HG03354 (cell line): ENCODE measurements around the gene PCSK5.
"Not testable (repeated sequence)": the region's sequence is repeated elsewhere in the genome, so short reads cannot be mapped to it uniquely, and the experiment has no call there.

Experiments
- ATAC-seq: cut with Tn5 transposase; IDR thresholded peaks from one replicate; pipeline ENCODE4 v1.9.1; 2021; ENCODE audit warnings: mild to moderate bottlenecking; ENCODE audit not compliant: unreplicated experiment, poor library complexity, severe bottlenecking

The PCSK5 gene

DNA sequence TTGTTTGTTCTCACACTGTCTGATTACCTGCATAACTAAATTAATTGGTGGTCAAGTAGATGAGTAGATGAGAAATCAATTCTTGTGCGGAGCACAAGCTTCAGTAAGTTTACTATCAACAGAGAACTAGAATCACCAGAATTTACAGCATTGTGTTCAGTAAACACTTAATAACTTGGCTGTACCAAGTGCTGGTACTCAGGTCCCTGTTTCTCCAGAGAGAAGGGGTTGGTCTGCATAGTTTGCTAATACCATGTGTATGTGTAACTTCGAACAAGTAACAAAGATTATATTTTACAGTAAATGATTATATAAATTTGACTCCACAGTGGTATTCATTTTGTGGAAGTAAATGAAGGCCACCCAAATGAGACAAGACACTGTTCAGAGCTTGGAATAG, 146.3 kb downstream of the PCSK5 start:
- ATAC-seq = no peak

DNA sequence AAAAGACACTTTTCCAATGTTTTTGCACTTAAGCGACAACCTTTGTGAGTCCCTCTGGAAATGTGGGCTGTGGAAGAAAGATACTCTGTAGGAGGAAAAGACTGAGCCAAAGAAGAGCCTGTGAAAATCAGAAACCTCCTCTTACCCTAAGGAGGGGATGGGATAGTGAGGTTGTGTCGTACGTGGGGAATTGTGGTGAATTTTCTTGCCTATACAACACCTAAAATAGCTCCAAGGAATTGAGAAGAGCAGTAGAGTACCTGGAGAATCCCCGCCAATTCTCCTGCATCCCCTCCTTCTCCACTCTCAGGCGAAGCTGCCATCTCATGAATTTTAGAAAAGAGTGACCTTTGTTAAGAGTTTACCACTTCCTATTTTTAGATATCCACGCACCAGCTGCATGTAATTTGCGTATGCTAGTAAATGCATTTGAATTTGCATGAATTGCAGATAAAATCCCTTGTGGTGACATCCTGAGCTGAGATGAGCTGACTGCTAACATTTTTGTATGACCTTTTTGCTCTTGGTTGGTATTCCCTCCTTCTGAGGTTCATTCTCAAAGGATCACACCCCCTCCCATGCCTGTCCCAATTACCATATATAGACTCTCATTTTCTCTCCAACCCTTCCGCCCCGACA, 147.2 kb downstream of the PCSK5 start:
- ATAC-seq = no peak

DNA sequence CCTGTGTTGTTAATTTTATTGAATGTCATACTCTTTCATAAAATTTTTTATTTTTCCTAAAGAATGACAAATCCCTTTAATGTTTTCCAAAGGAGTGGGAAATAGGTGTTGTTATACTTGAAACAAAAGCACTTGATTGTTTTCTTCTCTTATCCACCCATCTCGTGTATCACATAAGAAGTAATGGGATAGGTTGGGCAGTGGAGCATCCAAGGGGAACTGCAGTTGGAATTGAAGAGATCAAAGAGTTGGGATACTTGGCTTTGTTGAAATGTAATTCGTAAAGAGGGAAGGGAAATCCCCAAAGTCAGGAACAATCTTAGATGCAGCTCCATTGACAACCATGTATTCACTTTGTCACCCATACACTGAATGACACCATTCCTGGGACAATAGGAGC, 148.0 kb downstream of the PCSK5 start:
- no peak for ATAC-seq

- ATAC-seq = no peak
Measured at GRCh38 chr9:76044266-76044819, 153.9 kb downstream of the PCSK5 start.

DNA sequence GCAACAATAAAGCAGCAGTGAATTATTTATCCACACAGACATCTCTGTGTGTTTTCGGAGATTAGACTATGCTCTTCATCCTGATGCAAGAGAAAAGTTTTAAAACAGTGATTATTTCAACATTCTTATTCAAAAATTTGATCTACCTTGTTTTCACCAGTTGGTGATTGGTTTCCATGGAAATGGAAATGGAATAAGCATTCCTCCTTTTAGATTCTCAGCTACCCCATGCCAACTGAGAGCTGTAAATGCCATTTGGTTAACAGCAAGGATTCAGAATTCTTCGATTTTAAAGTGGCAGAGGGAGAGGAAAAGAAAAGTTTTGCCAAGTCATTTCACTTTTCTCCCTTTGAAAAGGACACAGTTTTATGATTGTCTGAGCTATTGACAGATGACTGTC, 154.7 kb downstream of the PCSK5 start:
- ATAC-seq = no peak

DNA sequence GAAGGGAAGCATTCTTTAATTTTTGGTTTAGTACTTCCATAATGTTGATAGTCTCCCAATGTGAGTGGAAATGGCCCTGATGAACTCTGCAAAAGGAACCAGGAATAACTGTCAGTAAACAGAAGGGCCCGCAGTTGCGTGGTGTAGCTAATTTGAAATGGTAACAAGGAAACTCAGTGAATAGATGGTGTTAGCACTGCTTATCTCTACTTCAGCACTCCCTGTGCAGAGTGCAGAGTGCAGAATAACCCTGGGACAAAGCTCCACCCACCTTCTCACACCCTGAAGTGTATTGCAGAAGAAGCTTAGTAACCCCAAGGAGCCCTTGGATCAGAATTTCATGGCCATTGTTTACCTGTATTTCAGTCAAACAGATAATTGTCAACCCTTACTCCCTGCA, 158.9 kb downstream of the PCSK5 start:
- no peak for ATAC-seq

GRCh38 chr9:76067696-76068095, 177.2 kb downstream of the PCSK5 start:
- ATAC-seq = no peak

GRCh38 chr9:76077537-76077936, 187.1 kb downstream of the PCSK5 start:
- ATAC-seq = no peak

DNA sequence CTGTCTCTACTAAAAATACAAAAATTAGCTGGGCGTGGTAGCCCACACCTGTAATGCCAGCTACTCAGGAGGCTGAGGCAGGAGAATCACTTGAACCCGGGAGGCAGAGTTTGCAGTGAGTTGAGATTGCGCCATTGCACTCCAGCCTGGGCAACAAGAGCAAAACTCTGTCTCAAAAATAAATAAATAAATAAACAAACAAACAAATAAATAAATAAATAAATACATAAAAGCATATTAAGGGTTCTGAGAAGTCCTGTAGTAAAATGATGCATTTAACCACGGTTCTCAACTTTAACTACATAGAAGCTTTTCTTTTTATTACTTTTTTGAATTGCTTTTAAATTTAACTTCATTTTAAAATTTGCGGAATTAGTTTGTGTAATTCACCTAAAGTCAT, 190.8 kb downstream of the PCSK5 start:
- ATAC-seq = not testable (repeated sequence)

DNA sequence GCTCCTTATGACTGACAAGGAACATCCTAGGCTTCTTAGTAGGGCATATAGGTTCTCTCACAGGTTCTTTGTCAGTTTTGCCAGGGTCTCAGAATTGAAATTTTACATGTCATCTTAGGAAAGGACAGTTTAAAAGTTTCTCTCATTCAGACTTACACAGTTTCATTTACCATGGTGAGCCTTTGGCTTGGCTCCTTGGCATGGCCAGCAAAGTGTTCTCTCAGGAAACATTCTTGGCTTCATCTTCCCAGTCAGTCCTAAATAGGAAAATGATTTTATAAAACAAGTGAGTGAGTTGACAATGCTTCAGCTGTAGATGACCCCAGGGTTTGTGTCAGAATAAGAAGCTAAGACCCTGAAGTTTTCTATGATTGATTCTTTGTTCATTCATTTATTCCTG, 191.6 kb downstream of the PCSK5 start:
- ATAC-seq = no peak

DNA sequence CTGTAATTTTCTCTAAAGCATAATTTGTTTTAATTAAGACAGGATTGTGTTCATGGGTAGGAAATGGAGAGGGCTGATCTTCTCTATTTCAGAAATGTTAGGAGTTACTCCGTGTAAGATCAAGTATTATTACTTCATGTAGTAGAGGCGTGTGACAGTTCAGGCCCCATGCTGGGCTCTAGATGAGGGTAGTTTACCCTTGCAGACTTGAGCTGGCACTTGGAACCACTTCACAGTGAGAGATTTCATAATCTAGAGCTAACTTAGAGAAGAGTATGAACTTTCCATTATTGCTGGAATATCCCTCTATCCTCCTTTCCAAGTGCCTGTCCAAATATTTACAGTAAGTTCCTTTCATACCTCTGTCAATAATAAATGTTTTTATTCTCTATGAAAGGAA, 195.1 kb downstream of the PCSK5 start:
- no peak for ATAC-seq

DNA sequence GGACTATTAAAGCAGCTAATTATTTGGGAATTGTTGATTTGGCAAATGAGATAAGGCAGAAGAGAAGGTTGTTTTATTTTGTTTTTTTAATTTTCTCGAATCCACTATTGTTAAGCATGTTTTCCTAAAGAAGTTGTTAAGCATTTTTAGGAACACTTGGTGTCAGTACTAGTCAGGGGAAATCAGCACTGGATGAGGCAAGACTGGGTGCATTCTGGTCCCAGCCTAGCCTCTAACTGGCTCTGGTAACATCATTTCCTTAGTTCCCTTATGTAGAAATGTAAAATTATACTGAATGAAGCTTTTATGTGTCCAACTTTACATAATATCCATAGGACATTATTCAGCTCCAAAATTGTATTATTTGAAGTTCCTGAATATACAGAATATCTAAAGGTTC, 196.1 kb downstream of the PCSK5 start:
- ATAC-seq = no peak

DNA sequence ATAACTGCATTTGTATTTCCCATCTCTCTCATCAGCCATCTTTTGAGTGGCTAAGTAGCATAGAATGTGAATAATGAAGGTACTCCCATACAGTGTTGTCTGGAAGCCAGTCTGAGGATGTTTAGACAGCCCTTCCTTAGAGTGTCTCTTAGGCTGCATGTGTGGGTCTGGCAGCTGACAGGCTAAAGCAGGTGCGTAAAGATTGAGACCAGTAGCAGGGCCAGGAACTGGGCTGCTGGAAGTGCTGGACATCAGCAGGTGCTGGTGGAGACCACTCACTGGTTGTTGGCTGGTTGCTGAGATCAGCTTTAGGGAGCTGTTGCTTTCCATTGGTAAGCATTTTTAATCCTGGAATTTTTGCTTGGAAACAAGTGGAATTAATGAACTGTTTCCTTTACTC, 197.5 kb downstream of the PCSK5 start:
- no peak for ATAC-seq

- ATAC-seq = no peak
Measured at GRCh38 chr9:76090330-76090729, 199.9 kb downstream of the PCSK5 start.

DNA sequence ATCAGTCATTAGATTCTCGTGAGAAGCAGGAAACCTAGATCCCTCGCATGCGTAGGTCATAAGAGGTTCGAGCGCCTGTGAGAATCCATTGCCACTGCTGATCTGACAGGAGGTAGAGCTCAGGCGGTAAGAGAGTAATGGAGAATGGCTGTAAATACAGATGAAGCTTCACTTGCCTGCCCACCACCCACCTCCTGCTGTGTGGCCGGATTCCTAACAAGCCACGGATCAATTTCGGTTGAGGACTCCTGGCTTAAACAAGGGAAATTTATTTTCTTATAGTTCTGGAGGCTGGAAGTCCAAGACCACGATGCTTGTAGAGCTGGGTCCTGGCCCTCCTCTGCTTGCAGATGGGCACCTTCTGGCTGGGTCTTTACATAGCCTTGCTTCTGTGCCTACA, 200.4 kb downstream of the PCSK5 start:
- ATAC-seq = no peak

DNA sequence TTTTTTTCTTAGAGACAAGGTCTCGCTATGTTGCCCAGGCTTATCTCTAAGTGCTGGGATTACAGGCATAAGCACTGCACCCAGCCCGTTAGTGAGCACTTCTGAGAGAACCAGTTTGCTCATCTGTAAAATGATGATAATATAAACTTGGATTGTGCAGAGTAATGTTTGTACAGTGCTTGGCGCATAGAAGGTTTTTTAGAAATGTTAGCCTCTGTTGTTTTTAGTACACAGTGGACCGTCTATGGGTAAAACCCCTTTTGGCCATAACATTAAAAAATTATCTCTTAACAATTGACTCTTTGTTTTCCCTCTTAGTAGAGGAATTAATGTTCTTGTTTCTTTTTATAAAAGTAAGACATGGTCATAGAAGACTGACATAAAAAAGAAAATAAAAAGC, 202.1 kb downstream of the PCSK5 start:
- ATAC-seq = no peak

DNA sequence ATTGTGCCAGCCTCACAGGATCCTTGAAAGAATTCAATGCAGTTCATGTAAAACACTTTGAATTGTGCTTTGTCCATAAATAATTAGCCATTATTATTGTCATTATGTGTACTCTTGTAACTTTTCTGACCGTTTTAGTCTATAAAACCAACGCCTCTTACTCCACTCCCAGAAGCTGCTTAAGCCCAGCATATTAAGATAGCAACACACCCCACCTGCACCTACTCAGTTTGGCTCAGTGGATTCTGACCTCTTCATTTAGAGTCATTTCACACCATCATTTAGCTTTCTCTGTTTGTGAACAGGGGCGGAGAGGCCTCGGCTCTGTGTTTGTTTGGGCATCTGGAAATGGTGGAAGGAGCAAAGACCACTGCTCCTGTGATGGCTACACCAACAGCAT, 205.1 kb downstream of the PCSK5 start:
- ATAC-seq = no peak

GRCh38 chr9:76099516-76099915, 209.0 kb downstream of the PCSK5 start:
- ATAC-seq = no peak

- ATAC-seq = no peak
Measured at GRCh38 chr9:76101075-76101474, 210.6 kb downstream of the PCSK5 start.

GRCh38 chr9:76101491-76101890, 211.0 kb downstream of the PCSK5 start:
- no peak for ATAC-seq

GRCh38 chr9:76101947-76102346, 211.5 kb downstream of the PCSK5 start:
- ATAC-seq = no peak
